SK-N-SH (cell line): ENCODE measurements around the gene ISY1. TPM values are rescaled to one million over a fixed set of nuclear protein-coding genes. Genes with fewer than 3 reads are reported as not detected.

ENCODE experiments used
- CTCF ChIA-PET: fragments of 300-600, 350-600 bp; formaldehyde crosslinking; extraction: SDS; loops from one replicate; lab custom pipeline; 2021; lab: Yijun Ruan, JAX
- POLR2A ChIA-PET: fragments of 350-600 bp; sonication (Branson Sonifier 250); formaldehyde crosslinking; extraction: SDS; loops from one replicate; lab custom pipeline; 2020; ENCODE audit warnings: antibody characterized with exemption, inconsistent platforms; lab: Yijun Ruan, JAX
- DNase-seq: peaks from one replicate; pipeline ENCODE4 v3.0.0; 2012
- H2AFZ ChIP-seq: fragments of 200-600 bp; sonication (generic); 2 replicates; pipeline ENCODE4 v1.8.1; 2016; ENCODE audit warnings: antibody characterized with exemption, mild to moderate bottlenecking, low read depth
- H3F3A ChIP-seq: fragments of 200-600 bp; sonication (generic); replicated peaks from 2 replicates; pipeline ENCODE3; 2016; ENCODE audit warnings: antibody characterized with exemption, mild to moderate bottlenecking; ENCODE audit not compliant: insufficient read depth
- H3K27ac ChIP-seq, 2 experiments: fragments of 200-500 bp in 1 of 2; fragments of 200-600 bp in 1 of 2; sonication (Bioruptor generic) in 1 of 2; sonication (generic), shearing (Covaris generic) in 1 of 2; 2 replicates each; pipeline versions ENCODE4 v1.5.1 to v1.6.1; 2014 to 2016; ENCODE audit warnings: low read depth in 2 of 2, inconsistent platforms in 1 of 2, low read length in 1 of 2, mild to moderate bottlenecking in 1 of 2, mixed read lengths in 1 of 2
- H3K27me3 ChIP-seq: fragments of 200-600 bp; sonication (generic), shearing (Covaris generic); 2 replicates; pipeline ENCODE4 v1.6.1; 2016; ENCODE audit warnings: mixed run types; ENCODE audit not compliant: insufficient read depth
- H3K36me3 ChIP-seq, 2 experiments: fragments of 200-500 bp in 1 of 2; fragments of 200-600 bp in 1 of 2; sonication (Bioruptor generic) in 1 of 2; sonication (generic) in 1 of 2; replicated peaks in 1 of 2; 2 replicates each; pipeline versions ENCODE3 to v1.5.1; 2014 to 2016; ENCODE audit warnings: low read length in 1 of 2, mild to moderate bottlenecking in 1 of 2; ENCODE audit not compliant: insufficient read depth in 2 of 2, control insufficient read depth in 1 of 2
- H3K4me1 ChIP-seq, 2 experiments: fragments of 200-500 bp in 1 of 2; fragments of 200-600 bp in 1 of 2; sonication (Bioruptor generic) in 1 of 2; sonication (generic), shearing (Covaris generic) in 1 of 2; 2 replicates each; pipeline versions ENCODE4 v1.5.1 to v1.6.1; 2014 to 2016; ENCODE audit warnings: low read depth in 1 of 2, low read length in 1 of 2, mixed run types in 1 of 2; ENCODE audit not compliant: insufficient read depth in 2 of 2, control insufficient read depth in 1 of 2
- H3K4me2 ChIP-seq: fragments of 200-600 bp; sonication (generic), shearing (Covaris generic); 2 replicates; pipeline ENCODE4 v1.6.1; 2017; ENCODE audit warnings: mixed run types
- H3K4me3 ChIP-seq, 2 experiments: fragments of 200-500 bp in 1 of 2; fragments of 200-600 bp in 1 of 2; sonication (Bioruptor generic) in 1 of 2; sonication (generic), shearing (Covaris generic) in 1 of 2; 2 replicates each; pipeline versions ENCODE4 v1.5.1 to v1.8.1; 2014 to 2016; ENCODE audit warnings: low read depth in 2 of 2, inconsistent platforms in 1 of 2, low read length in 1 of 2, mild to moderate bottlenecking in 1 of 2, mixed read lengths in 1 of 2, moderate library complexity in 1 of 2
- H3K79me2 ChIP-seq: fragments of 200-600 bp; sonication (generic); 2 replicates; pipeline ENCODE4 v1.8.1; 2017; ENCODE audit warnings: mild to moderate bottlenecking; ENCODE audit not compliant: insufficient read depth
- H3K9ac ChIP-seq: fragments of 200-600 bp; sonication (generic); 2 replicates; pipeline ENCODE4 v1.6.1; 2017; ENCODE audit warnings: mixed run types
- H3K9me2 ChIP-seq: fragments of 200-600 bp; sonication (generic); 2 replicates; pipeline ENCODE4 v1.6.1; 2017; ENCODE audit warnings: mixed run types
- H3K9me3 ChIP-seq: fragments of 200-600 bp; sonication (generic); 2 replicates; pipeline ENCODE4 v1.6.1; 2017; ENCODE audit warnings: mixed run types, mild to moderate bottlenecking, moderate library complexity
- H4K20me1 ChIP-seq: fragments of 200-600 bp; sonication (generic); 2 replicates; pipeline ENCODE4 v1.6.1; 2017; ENCODE audit warnings: mild to moderate bottlenecking, mixed run types; ENCODE audit not compliant: insufficient read depth
- EP300 ChIP-seq, 2 experiments: IDR thresholded peaks; 2 replicates each; pipeline versions ENCODE4 v1.4.0 to v1.6.1; 2012; ENCODE audit warnings: borderline replicate concordance in 1 of 2, low read depth in 1 of 2, low read length in 1 of 2
- MAX ChIP-seq: IDR thresholded peaks from 2 replicates; pipeline ENCODE4 v1.4.0; 2012; ENCODE audit warnings: low read depth
- POLR2AphosphoS5 ChIP-seq: IDR thresholded peaks from 2 replicates; pipeline ENCODE4 v1.6.1; 2012; ENCODE audit warnings: low read depth, low read length
- REST ChIP-seq: IDR thresholded peaks from 2 replicates; pipeline ENCODE4 v1.6.1; 2012; ENCODE audit warnings: mild to moderate bottlenecking, low read depth, low read length, moderate library complexity
- TAF1 ChIP-seq: IDR thresholded peaks from 2 replicates; pipeline ENCODE4 v1.6.1; 2012; ENCODE audit warnings: low read depth, mild to moderate bottlenecking, low read length, moderate library complexity, borderline replicate concordance
- WGBS: methylation state at CpG from one replicate; pipeline ENCODE4 v1.1.6; 2017; ENCODE audit warnings: low lambda C conversion rate; 5-methylcytosine and 5-hydroxymethylcytosine counted together
- polyA plus RNA-seq, 3 experiments: library from polyadenylated mRNA; depleted of rRNA; stranded (reverse); fragments of >200 nt; gene quantifications; 2 replicates each; pipeline ENCODE4 v1.2.3, GENCODE V29; 2012

ISY1 gene
- polyA plus RNA-seq, 1 of the 3 experiments (the other 2 are of a cell fraction): 20.9 TPM

- H3K36me3 ChIP-seq: peaks cover 11 to 13% of the 10 kb centered on the region in 2 experiments
- 8% methylated on average over 39 of the region's 60 CpGs for WGBS
- H3K9ac ChIP-seq: peak within 1 kb of the TSS; percentile 91
- H4K20me1 ChIP-seq: peaks cover 29% of the 10 kb centered on the region; the same call in 1 of the 2 replicates
- H3K27me3 ChIP-seq: no peaks in the 10 kb centered on the region
- DNase-seq: peak; percentile 100
- H3F3A ChIP-seq: peaks cover 20% of the 10 kb centered on the region
- TF ChIP-seq REST: no peak
- 0 out of 2 replicates have a peak, but pooled peaks have one; percentile 2 for TF ChIP-seq TAF1
- CTCF ChIA-PET: interaction anchor here (0.9 to 6.0 kb wide), 12 partner anchors 40 to 327 kb away, joined by 3 to 34 read pairs (median 4); no protein-coding TSS in a partner anchor
- peak within 1 kb of the TSS; percentile 81 to 86 for H3K4me3 ChIP-seq
- peaks cover 0 to 14% of the 10 kb centered on the region in 2 experiments; a peak in 2 of 4 replicates for H3K4me1 ChIP-seq
- no peaks in the 10 kb centered on the region for H3K9me2 ChIP-seq
- peaks cover 38% of the 10 kb centered on the region for H3K79me2 ChIP-seq
- H3K4me2 ChIP-seq: peak within 1 kb of the TSS; percentile 97
- POLR2A ChIA-PET: interaction anchor here (0.6 to 1.8 kb wide), 9 partner anchors 24 to 505 kb away, joined by 3 to 6 read pairs (median 3); partner anchors contain the start of gene CFAP92
- peak within 1 kb of the TSS; percentile 53; the same call in 1 of the 2 replicates for H2AFZ ChIP-seq
- H3K9me3 ChIP-seq: no peaks in the 10 kb centered on the region
- peak within 1 kb of the TSS; percentile 52 to 72 for H3K27ac ChIP-seq
These were observed 39.0 kb downstream of the ISY1 start, which contains the start of gene RAB43 for GRCh38 chr3:129121792-129122411. Gene RAB43, minus strand, starts transcription at chr3:129121804. Its CDS starts 315 bp downstream, at chr3:129121489.

GRCh38 chr3:129121016-129121791 lies 39.7 kb downstream of the ISY1 start:
- Histone ChIP-seq H3K36me3 (peaks cover 11 to 13% of the 10 kb centered on the region in 2 experiments), H3K4me1 (peaks cover 0 to 14% of the 10 kb centered on the region in 2 experiments; a peak in 2 of 4 replicates), H3K4me2 (peak overlapping the region; percentile 97), H4K20me1 (peaks cover 34% of the 10 kb centered on the region), H3K9me3 (no peaks in the 10 kb centered on the region), H3K4me3 (peak overlapping the region; percentile 81 to 86), H3K27ac (peak overlapping the region; percentile 52 to 72), H2AFZ (peak overlapping the region; percentile 53; the same call in 1 of the 2 replicates), H3K27me3 (no peaks in the 10 kb centered on the region), H3K9ac (peak overlapping the region; percentile 91), H3K9me2 (no peaks in the 10 kb centered on the region)
- CTCF ChIA-PET: interaction anchor here (0.9 to 6.0 kb wide), 11 partner anchors 40 to 504 kb away, joined by 3 to 34 read pairs (median 3); partner anchors contain the start of gene ISY1
- 7% methylated on average over 9 of the region's 80 CpGs for WGBS
- DNase-seq: peak; percentile 61
- no peak for TF ChIP-seq EP300 (IDR thresholded peaks at IDR 0.05; ENCODE audit: borderline replicate concordance in 1 of 2, low read depth in 1 of 2, low read length in 1 of 2)
- TF ChIP-seq POLR2AphosphoS5: 0 out of 2 replicates have a peak, but pooled peaks have one; percentile 16
- TF ChIP-seq MAX: no peak
- TF ChIP-seq TAF1: peak; percentile 23; the same call in 1 of the 2 replicates
- TF ChIP-seq, all 33 proteins: peak for 2
- peaks cover 45% of the 10 kb centered on the region for H3K79me2 ChIP-seq
- H3F3A ChIP-seq: peaks cover 20% of the 10 kb centered on the region
- POLR2A ChIA-PET: interaction anchor here (0.6 to 1.8 kb wide), 7 partner anchors 23 to 504 kb away, joined by 3 to 6 read pairs (median 3); no protein-coding TSS in a partner anchor
